ENCODE measurements around the gene PDK3. TPM values are rescaled to one million over a fixed set of nuclear protein-coding genes. Genes with fewer than 3 reads are reported as not detected.

Gene PDK3
- 6.2 TPM for total RNA-seq

DNA sequence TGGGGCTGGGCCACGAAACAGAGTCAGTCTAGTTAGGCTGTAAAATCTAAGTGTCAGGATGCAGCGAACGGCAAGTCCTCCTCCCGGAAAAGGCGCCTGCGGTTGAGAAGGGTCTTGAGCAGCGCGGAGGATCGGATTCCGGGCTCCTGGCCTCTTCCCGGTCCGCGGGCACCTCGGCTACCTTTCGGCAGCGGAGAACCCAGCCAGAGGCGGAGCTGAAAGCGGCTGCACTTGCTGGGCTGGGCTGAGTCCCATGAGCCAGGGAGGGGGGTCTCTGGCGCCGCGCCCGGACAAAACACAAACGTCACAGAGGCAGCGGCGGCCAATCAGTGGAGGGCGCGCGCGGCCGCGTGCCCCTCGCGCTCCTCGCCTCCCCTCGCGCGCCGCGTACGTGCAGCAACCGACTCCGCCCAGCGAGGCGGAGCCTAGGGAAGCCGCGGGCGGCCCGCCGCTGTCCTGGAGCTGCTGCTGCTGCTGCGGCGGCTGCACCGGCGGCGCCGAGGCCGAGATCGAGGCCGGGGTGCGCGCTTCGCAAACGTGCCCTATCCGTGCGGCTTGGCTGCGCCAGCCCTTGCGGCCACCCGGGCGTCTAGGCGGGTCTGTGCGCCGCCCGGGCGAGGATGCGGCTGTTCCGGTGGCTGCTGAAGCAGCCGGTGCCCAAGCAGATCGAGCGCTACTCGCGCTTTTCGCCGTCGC lies at the start of gene PDK3:
Gene PDK3, plus strand, starts transcription at position 451 of the 696 bp plus-strand sequence. Its CDS starts 170 bp downstream, at position 621.
- peak; percentile 75 for DNase-seq

- no peak for DNase-seq
Observed at GRCh38 chrX:24415921-24416320, 49.2 kb upstream of the PDK3 start.

- no peak for DNase-seq
Observed at GRCh38 chrX:24423960-24424359, 41.1 kb upstream of the PDK3 start.

GRCh38 chrX:24424948-24425347 lies 40.1 kb upstream of the PDK3 start:
- no peak for DNase-seq

- no peak for DNase-seq
Observed at GRCh38 chrX:24425806-24426205, 39.3 kb upstream of the PDK3 start.

- DNase-seq: no peak
Observed at GRCh38 chrX:24426340-24426913, 38.7 kb upstream of the PDK3 start.

DNA sequence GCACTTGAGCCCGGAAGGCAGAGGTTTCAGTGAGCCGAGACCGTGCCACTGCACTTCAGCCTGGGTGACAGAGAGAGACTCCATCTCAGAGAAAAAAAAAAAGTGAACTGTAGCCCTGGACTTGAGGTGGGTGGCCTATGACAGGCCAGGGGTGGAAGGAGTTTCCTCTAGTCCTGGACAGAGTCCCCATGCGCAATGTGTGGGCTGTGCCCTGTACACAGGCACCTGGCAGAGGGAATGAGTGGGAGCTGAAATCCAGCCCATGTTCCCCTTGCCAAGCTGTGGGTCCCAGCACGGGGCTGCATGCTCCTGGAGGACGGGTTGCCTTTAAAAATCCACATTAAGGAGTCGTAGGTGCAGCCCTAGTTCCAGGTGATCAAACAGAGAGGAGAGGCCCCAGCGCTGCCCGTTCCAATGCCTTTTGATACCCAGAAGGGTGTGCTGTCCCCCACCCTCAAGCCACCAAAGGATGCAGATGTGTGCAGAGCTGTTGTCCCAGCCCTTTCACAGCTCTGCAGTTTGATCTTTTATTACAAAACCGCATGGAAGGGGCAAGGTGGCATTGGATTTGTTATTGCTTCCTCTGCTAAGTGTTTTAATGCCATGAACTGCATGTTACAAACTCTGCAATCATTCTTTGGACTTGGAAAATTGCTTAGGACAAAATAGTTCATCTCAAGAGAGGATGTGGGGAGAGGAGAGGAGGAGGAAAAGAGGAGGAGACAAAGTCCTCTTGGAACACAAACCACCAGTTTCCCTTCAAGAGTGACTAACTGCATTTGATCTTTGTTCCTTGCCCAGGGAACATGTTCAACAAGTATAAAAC lies 38.0 kb upstream of the PDK3 start:
- DNase-seq: no peak

GRCh38 chrX:24427747-24428019 lies 37.4 kb upstream of the PDK3 start:
- no peak for DNase-seq

- DNase-seq: no peak
Observed at GRCh38 chrX:24428516-24428915, 36.6 kb upstream of the PDK3 start.

DNA sequence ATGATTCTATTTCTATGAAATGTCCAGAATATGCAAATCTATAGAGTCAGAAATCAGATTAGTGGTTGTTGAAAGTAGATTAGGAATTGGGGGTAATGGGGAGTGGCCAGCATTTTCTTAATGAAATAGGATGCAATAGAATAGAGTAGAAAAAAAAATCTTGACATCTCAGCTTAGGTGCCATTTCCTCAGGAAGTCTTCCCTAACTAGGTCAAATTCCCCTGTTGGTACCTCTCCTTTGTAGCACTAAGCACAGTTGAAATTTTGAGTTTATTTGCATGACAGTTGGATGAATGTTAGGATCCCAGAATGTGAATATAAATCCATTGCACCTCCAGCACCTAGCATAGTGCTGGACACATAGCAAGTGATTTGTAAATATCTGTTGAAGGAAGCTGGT lies 30.0 kb upstream of the PDK3 start:
- DNase-seq: no peak

GRCh38 chrX:24443918-24444317 lies 21.2 kb upstream of the PDK3 start:
- DNase-seq: no peak

DNA sequence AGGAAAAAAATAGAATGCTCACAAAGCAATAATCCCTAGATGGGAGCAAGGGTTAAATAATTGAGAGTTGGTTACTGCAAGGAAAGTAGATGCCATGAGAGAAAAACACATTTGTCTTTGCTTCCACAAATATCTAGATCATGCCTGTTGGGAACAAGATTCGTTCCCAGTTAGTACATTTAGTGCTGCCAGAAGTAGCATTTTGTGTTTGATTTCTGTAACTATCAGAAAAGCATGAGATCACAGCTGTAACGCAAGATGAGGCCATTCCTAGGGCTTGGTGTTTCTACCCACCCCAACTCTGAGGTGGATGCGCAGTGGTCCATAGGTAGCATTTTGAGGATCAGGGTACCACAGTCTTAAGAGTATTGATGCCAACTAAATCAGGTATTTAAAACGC lies 20.4 kb upstream of the PDK3 start:
- no peak for DNase-seq

DNA sequence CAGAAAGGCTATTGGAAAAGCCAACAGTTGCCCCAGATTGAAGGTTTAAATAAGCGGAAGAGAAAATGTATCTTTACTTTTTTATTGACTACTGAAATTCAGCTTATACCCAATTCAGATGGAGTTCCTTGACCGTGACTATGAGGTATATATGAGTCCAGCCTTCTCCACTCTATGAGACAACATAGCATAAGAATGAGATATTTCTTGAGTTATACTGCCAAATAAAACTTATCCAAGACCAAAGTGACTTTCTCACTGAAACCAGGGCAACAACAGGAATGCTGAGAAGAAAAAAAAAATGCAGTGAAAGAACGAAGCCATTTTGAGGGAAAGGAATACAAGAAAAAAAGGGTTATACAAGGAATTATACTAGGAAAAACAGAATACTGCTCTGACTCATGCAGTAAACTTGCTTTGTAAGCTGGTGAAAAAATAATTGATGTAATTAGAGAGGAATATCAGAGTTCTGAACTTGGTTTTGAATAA lies 16.3 kb upstream of the PDK3 start:
- DNase-seq: no peak

- no peak for DNase-seq
Observed at GRCh38 chrX:24463077-24463476, 2.0 kb upstream of the PDK3 start.

GRCh38 chrX:24464498-24464835 lies 619 bp upstream of the PDK3 start:
- no peak for DNase-seq

DNA sequence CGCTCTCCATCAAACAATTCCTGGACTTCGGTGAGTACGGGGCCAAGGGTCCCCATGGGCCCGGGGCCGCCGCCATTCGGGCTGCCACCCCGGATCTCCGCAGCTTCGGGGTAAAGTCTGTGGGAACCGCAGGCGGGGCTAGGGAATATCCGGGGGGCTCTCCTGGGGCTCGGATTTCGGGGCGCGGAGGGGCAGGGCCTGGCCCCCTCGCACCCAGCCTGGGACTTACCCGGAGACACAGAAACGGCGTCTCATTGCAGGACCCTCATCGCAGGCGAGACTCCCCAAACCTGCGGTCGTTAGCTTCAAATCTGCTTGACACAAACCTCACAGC lies 413 bp downstream of the PDK3 start:
- no peak for DNase-seq

DNA sequence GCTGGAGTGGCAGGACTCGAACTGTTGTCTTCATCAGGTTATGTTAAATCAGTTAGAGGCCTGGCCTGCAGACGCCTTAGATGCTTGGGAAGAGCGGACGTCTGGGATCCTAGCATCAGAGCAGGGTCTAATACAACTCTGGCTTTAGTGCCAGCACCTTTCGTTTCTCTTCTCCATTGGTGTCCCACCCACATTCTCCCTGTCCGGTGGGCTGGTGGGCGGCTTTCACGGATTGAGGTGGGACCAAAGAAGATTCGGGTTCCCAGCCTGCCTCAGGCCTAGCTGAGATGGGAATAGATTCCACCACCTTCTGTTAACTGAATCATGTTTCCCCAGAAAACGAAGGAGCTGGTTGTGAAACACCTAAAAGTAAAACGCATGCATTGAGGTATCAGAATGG lies 939 bp downstream of the PDK3 start:
- DNase-seq: no peak

GRCh38 chrX:24468245-24468644 lies 3.2 kb downstream of the PDK3 start:
- no peak for DNase-seq

- DNase-seq: no peak
Observed at GRCh38 chrX:24471808-24472207, 6.7 kb downstream of the PDK3 start.

- no peak for DNase-seq
Observed at GRCh38 chrX:24475480-24475879, 10.4 kb downstream of the PDK3 start.

DNA sequence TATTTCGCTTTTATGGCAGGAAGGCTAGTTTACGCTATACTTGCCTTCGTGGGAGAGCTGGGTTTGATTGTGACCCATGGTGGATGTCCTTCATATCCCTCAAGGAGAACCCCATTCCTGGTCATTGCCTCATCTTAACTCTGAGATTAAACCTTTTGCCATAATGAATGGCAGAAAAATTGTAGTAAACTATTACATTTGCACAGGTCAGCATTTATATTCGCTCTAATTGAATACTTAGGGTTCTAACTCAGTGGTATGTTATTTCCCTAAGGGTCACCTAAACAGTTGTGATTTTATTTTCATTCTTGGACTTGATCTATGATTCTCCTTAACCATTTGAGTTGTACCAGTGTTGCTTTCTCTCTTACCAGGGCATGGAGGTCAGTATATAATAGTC lies 13.4 kb downstream of the PDK3 start:
- DNase-seq: no peak

- no peak for DNase-seq
Observed at GRCh38 chrX:24479924-24480323, 14.8 kb downstream of the PDK3 start.

DNA sequence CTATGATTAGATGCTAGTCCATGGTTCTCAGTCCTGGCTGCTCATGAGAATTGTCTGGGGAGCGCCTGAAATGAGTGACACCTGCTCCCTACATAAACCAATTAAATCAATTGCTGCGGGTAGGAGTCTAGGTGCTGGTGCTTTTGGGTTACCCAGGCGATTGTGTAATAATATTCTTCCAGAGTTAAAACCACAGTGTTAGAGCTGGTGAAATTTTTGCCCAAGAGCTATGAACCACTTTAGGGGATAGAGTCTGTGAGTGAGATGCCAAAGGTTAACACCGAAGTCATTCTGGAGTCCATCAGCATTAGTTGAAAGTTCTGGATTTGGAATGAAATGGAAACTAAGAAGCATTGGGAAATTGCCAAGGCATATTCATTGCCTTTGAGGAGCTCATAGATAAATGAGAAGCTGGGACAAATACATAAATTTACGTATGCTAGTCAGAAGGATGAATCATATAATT lies 15.3 kb downstream of the PDK3 start:
- DNase-seq: no peak

All from occipital lobe (tissue), 2 donors.